ENCODE measurements around the gene NDUFS4.
"Not testable (repeated sequence)": the region's sequence is repeated elsewhere in the genome, so short reads cannot be mapped to it uniquely, and the experiment has no call there.

NDUFS4 gene

GRCh38 chr5:53560506-53561191, at the start of gene NDUFS4:
TSS of gene NDUFS4 (plus strand) at chr5:53560639. CDS start at chr5:53560663, 24 bp downstream.
- TF ChIP-seq CTCF (IDR thresholded peaks at IDR 0.05; ENCODE audit: insufficient read depth, missing control alignments), result no peak
- no peak for DNase-seq (ENCODE audit: insufficient read length, low spot score)
- no peak for FAIRE-seq

- no peak for TF ChIP-seq CTCF (IDR thresholded peaks at IDR 0.05; ENCODE audit: insufficient read depth, missing control alignments)
- no peak for FAIRE-seq
- DNase-seq (ENCODE audit: insufficient read length, low spot score), result no peak
Observed at GRCh38 chr5:53512539-53512938, 47.9 kb upstream of the NDUFS4 start.

GRCh38 chr5:53515988-53516387, 44.5 kb upstream of the NDUFS4 start:
- DNase-seq (ENCODE audit: insufficient read length, low spot score) (no peak), FAIRE-seq (no peak)
- no peak for TF ChIP-seq CTCF (IDR thresholded peaks at IDR 0.05; ENCODE audit: insufficient read depth, missing control alignments)

- DNase-seq (ENCODE audit: insufficient read length, low spot score), result no peak
- no peak for FAIRE-seq
- TF ChIP-seq CTCF (IDR thresholded peaks at IDR 0.05; ENCODE audit: insufficient read depth, missing control alignments), result no peak
Observed at GRCh38 chr5:53520813-53521212, 39.6 kb upstream of the NDUFS4 start.

- TF ChIP-seq CTCF (IDR thresholded peaks at IDR 0.05; ENCODE audit: insufficient read depth, missing control alignments), result no peak
- FAIRE-seq, result no peak
- no peak for DNase-seq (ENCODE audit: insufficient read length, low spot score)
Observed at GRCh38 chr5:53537711-53538110, 22.7 kb upstream of the NDUFS4 start.

- DNase-seq (ENCODE audit: insufficient read length, low spot score); FAIRE-seq: not testable (repeated sequence)
Observed at GRCh38 chr5:53540739-53541138, 19.7 kb upstream of the NDUFS4 start.

GRCh38 chr5:53541859-53542258, 18.6 kb upstream of the NDUFS4 start:
- TF ChIP-seq CTCF (IDR thresholded peaks at IDR 0.05; ENCODE audit: insufficient read depth, missing control alignments), result no peak
- FAIRE-seq, result no peak
- DNase-seq (ENCODE audit: insufficient read length, low spot score), result no peak

- no peak for DNase-seq (ENCODE audit: insufficient read length, low spot score)
- no peak for TF ChIP-seq CTCF (IDR thresholded peaks at IDR 0.05; ENCODE audit: insufficient read depth, missing control alignments)
- FAIRE-seq, result no peak
Observed at GRCh38 chr5:53542926-53543325, 17.5 kb upstream of the NDUFS4 start.
